ENCODE data around the gene CSKMT. TPM values are rescaled to one million over a fixed set of nuclear protein-coding genes. Genes with fewer than 3 reads are reported as not detected.
"Not testable (repeated sequence)": the region's sequence is repeated elsewhere in the genome, so short reads cannot be mapped to it uniquely, and the experiment has no call there.

The CSKMT gene
- total RNA-seq, 1 experiment from 2014 or later: 40.1 TPM

DNA sequence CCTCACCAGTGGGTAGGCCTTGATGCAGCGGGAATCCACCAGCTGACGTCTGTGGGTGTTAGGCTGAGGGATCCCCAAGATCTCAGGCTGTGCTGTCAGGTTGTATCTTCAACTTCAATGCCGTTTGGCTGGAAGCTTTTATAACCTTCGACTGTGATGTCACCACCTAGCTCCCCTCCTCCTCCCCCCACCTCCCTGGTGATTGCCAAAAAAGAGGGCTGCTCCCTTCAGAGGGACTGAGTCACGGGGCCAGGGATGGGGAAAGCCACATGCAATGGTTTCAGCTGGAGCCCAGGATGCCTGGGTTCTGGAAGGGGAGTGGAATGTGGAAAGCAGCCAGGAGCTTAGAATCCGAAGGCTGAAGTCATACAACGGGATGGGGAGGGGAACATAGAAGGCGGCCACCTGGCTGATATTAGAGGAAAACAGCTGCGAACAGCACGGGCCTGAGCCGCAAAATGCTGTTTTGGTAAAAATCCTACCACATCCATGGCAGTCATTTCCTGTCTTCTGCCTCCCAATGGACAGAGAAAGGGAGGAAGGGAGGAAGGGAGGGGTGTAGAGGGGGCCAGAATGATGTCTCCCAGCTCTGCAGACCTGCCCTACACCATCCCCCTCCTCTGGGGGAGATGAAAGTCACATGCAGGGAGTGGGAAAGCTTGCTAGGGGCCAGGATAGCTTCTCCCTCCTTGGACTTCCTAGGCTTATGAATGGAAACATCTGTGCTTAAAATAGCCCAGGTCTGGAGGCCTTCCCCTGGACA lies 24.5 kb downstream of the CSKMT start, which contains the start of gene LRRN4CL:
Gene LRRN4CL (minus strand): TSS at position 110 of the 763 bp plus-strand sequence. CDS start 1,022 bp downstream, outside the sequence.
- DNase-seq: no peak
- Mint-ChIP-seq H3K9me3 (ENCODE audit: unreplicated experiment) (no peaks in the 10 kb centered on the region), H3K4me3 (ENCODE audit: unreplicated experiment) (no peak within 1 kb of the TSS), H3K4me1 (ENCODE audit: low read depth, unreplicated experiment) (peaks cover under 1% of the 10 kb centered on the region), H3K27ac (ENCODE audit: unreplicated experiment) (no peak within 1 kb of the TSS), H3K36me3 (ENCODE audit: insufficient read depth, unreplicated experiment) (peaks cover 28% of the 10 kb centered on the region), H3K27me3 (ENCODE audit: insufficient read depth, unreplicated experiment) (no peaks in the 10 kb centered on the region)
- CTCF ChIA-PET: interaction anchor here (1.5 kb wide), 1 partner anchor 18 kb away, joined by 5 read pairs; the partner anchor contains the start of genes LBHD1 and UQCC3
- no TSS peak for BruUV-seq (replicated peaks)
- H3K9me3 ChIP-seq: no peaks in the 10 kb centered on the region
- H3K4me1 ChIP-seq: no peaks in the 10 kb centered on the region
- no peak within 1 kb of the TSS for H3K4me3 ChIP-seq (ENCODE audit: low read depth, low read length)
- intact Hi-C loops (cut with micrococcal nuclease; ENCODE audit: unreplicated experiment): no loop called here
- no peaks in the 10 kb centered on the region for H3K27me3 ChIP-seq (replicated peaks; ENCODE audit: control insufficient read depth, insufficient read depth, low read length)
- TF ChIP-seq, protein P1, sequence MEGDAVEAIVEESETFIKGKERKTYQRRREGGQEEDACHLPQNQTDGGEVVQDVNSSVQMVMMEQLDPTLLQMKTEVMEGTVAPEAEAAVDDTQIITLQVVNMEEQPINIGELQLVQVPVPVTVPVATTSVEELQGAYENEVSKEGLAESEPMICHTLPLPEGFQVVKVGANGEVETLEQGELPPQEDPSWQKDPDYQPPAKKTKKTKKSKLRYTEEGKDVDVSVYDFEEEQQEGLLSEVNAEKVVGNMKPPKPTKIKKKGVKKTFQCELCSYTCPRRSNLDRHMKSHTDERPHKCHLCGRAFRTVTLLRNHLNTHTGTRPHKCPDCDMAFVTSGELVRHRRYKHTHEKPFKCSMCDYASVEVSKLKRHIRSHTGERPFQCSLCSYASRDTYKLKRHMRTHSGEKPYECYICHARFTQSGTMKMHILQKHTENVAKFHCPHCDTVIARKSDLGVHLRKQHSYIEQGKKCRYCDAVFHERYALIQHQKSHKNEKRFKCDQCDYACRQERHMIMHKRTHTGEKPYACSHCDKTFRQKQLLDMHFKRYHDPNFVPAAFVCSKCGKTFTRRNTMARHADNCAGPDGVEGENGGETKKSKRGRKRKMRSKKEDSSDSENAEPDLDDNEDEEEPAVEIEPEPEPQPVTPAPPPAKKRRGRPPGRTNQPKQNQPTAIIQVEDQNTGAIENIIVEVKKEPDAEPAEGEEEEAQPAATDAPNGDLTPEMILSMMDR (IDR thresholded peaks at IDR 0.05; ENCODE audit: insufficient read depth in 1 of 2, low read depth in 1 of 2, low read length in 1 of 2, severe bottlenecking in 1 of 2, unreplicated experiment in 1 of 2): no peak
- POLR2A ChIA-PET: interaction anchor here (0.5 to 1.0 kb wide), 3 partner anchors 8 to 37 kb away, joined by 3 to 5 read pairs (median 5); partner anchors contain the start of genes C11orf98, CSKMT and HNRNPUL2
- H3K36me3 ChIP-seq (ENCODE audit: control insufficient read depth, insufficient read depth, low read length): peaks cover 2% of the 10 kb centered on the region

DNA sequence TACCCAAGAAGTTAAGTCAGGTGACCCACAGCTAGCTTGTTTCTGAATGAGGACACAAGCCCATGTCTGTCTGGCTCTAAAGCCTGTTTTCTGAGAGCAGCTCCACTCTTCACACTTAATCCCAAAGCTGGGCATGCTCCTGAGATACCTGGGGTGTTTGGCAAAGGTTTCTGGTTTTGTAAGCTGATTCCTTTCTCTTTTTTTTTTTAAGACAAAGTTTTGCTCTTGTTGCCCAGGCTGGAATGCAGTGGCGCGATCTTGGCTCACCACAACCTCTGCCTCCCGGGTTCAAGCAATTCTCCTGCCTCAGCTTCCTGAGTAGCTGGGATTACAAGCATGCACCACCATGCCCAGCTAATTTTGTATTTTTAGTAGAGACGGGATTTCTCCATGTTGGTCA lies 28.5 kb downstream of the CSKMT start:
- not testable (repeated sequence) for H3K27me3 Mint-ChIP-seq (ENCODE audit: insufficient read depth, unreplicated experiment); H3K4me3 ChIP-seq (ENCODE audit: low read depth, low read length); H3K36me3 ChIP-seq (ENCODE audit: control insufficient read depth, insufficient read depth, low read length); H3K4me1 Mint-ChIP-seq (ENCODE audit: low read depth, unreplicated experiment); H3K4me1 ChIP-seq; H3K4me3 Mint-ChIP-seq (ENCODE audit: unreplicated experiment); H3K27ac Mint-ChIP-seq (ENCODE audit: unreplicated experiment); H3K9me3 Mint-ChIP-seq (ENCODE audit: unreplicated experiment); DNase-seq; H3K9me3 ChIP-seq; BruUV-seq (replicated peaks); H3K27me3 ChIP-seq (replicated peaks; ENCODE audit: control insufficient read depth, insufficient read depth, low read length)
- intact Hi-C loops (cut with micrococcal nuclease; ENCODE audit: unreplicated experiment): loop anchor here (1.0 kb wide), 1 partner anchor 14 kb away; the partner anchor contains the start of gene UBXN1
- ChIA-PET POLR2A (interaction anchor here (1.3 to 1.7 kb wide), 2 partner anchors 29 to 102 kb away, joined by 4 to 6 read pairs; partner anchors contain the start of genes C11orf98, CSKMT and TUT1), CTCF (interaction anchor here (0.5 to 1.2 kb wide), 3 partner anchors 20 to 60 kb away, joined by 3 to 4 read pairs (median 3); partner anchors contain the start of gene ZBTB3)
- peaks cover 53% of the 10 kb centered on the region for H3K36me3 Mint-ChIP-seq (ENCODE audit: insufficient read depth, unreplicated experiment)

DNA sequence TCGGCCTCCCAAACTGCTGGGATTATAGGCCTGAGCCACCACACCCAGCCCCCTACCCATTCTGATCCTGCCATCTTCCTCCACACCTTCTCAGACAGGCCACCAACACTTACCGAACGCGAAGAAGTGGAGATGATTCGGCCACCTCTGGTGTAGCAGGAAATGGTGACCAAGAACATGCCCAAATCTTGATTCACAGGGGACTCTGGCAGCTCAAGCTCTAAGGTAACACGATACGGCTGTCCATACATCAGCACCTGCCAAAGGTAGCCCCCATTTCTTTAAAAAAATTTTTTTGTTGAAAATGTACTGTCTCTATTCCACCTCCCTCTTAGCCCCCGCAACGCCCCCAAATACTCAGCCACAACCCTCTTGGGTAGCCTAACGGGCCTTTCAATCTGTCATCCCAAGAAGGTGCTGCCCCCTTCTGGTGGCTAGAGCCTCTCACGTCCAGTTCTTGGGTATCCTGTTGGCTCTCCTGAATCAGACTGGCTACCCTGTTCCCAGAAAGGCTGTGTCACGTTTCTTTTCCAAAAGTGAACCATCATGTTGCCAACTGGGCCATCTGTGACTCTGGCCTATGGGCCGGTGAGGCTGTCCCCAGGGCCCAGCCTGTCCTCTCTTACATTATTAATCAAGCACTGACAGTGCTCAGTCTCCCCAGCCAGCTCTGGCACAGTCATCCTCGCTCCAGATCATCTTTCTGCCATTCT lies 29.5 kb downstream of the CSKMT start:
- BruUV-seq (replicated peaks): no TSS peak
- intact Hi-C loops (cut with micrococcal nuclease; ENCODE audit: unreplicated experiment): loop anchor here (1.0 kb wide), 1 partner anchor 15 kb away; the partner anchor contains the start of gene UBXN1
- TF ChIP-seq, protein P1 (IDR thresholded peaks at IDR 0.05; ENCODE audit: insufficient read depth in 1 of 2, low read depth in 1 of 2, low read length in 1 of 2, severe bottlenecking in 1 of 2, unreplicated experiment in 1 of 2): peak; percentile 64 to 82
- Histone ChIP-seq H3K4me3 (ENCODE audit: low read depth, low read length) (no peak overlapping the region), H3K9me3 (no peaks in the 10 kb centered on the region), H3K4me1 (no peaks in the 10 kb centered on the region), H3K36me3 (ENCODE audit: control insufficient read depth, insufficient read depth, low read length) (peaks cover 2% of the 10 kb centered on the region), H3K27me3 (replicated peaks; ENCODE audit: control insufficient read depth, insufficient read depth, low read length) (no peaks in the 10 kb centered on the region)
- Mint-ChIP-seq H3K27ac (ENCODE audit: unreplicated experiment) (no peak overlapping the region), H3K27me3 (ENCODE audit: insufficient read depth, unreplicated experiment) (no peaks in the 10 kb centered on the region), H3K36me3 (ENCODE audit: insufficient read depth, unreplicated experiment) (peaks cover 60% of the 10 kb centered on the region), H3K4me1 (ENCODE audit: low read depth, unreplicated experiment) (peaks cover 6% of the 10 kb centered on the region), H3K9me3 (ENCODE audit: unreplicated experiment) (no peaks in the 10 kb centered on the region), H3K4me3 (ENCODE audit: unreplicated experiment) (no peak overlapping the region)
- peak; percentile 70 to 77 for DNase-seq
- ChIA-PET POLR2A (interaction anchor here (0.5 to 1.7 kb wide), 3 partner anchors 35 to 145 kb away, joined by 3 to 4 read pairs (median 4); partner anchors contain the start of gene TUT1), CTCF (interaction anchor here (0.6 to 1.5 kb wide), 8 partner anchors 11 to 288 kb away, joined by 3 to 10 read pairs (median 4); partner anchors contain the start of gene ZBTB3)

All from Caco-2 (cell line).